ENCODE data around the gene SH2D4B.
A peak's percentile ranks its signal among the peaks of the same experiment; 100 is the strongest.

SH2D4B gene

DNA sequence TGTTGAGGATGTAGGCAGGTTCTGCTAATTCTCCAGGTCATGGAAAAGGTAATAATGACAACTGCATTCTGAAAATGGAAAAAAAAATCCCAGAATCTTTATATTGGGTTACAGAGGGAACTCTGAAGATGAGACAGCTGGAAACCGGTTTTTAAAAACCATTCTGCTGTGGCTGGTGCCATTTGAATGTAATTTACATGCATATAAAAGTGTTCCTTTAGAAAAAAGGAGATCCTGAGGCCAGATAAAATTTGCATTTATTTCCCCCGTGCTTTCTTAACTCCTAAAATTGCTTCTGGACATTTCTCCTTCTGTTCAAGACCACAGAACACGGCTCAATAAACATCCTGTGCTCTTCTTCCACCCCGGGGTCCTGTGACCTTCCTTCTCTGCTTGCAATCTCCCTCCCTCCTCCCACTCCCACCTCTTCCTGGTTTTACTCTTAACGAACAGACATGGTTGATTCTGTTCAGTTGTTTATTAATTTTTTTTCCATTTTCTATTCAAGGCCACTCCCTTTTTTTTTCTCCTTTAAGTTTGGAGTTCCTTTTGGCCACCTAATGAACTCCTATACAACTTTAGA is 41.6 kb downstream of the SH2D4B start:
- in situ Hi-C loops (cut with MboI; ENCODE audit: low pct_unique_long_range_greater_than_20kb, low sequenced_read_pairs, unreplicated experiment), result no loop called here
- DNase-seq (ENCODE audit: low spot score), result no peak
- TF ChIP-seq, protein P1, sequence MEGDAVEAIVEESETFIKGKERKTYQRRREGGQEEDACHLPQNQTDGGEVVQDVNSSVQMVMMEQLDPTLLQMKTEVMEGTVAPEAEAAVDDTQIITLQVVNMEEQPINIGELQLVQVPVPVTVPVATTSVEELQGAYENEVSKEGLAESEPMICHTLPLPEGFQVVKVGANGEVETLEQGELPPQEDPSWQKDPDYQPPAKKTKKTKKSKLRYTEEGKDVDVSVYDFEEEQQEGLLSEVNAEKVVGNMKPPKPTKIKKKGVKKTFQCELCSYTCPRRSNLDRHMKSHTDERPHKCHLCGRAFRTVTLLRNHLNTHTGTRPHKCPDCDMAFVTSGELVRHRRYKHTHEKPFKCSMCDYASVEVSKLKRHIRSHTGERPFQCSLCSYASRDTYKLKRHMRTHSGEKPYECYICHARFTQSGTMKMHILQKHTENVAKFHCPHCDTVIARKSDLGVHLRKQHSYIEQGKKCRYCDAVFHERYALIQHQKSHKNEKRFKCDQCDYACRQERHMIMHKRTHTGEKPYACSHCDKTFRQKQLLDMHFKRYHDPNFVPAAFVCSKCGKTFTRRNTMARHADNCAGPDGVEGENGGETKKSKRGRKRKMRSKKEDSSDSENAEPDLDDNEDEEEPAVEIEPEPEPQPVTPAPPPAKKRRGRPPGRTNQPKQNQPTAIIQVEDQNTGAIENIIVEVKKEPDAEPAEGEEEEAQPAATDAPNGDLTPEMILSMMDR (IDR thresholded peaks at IDR 0.05; ENCODE audit: extremely low read depth, insufficient read depth, missing control alignments), result no peak

DNA sequence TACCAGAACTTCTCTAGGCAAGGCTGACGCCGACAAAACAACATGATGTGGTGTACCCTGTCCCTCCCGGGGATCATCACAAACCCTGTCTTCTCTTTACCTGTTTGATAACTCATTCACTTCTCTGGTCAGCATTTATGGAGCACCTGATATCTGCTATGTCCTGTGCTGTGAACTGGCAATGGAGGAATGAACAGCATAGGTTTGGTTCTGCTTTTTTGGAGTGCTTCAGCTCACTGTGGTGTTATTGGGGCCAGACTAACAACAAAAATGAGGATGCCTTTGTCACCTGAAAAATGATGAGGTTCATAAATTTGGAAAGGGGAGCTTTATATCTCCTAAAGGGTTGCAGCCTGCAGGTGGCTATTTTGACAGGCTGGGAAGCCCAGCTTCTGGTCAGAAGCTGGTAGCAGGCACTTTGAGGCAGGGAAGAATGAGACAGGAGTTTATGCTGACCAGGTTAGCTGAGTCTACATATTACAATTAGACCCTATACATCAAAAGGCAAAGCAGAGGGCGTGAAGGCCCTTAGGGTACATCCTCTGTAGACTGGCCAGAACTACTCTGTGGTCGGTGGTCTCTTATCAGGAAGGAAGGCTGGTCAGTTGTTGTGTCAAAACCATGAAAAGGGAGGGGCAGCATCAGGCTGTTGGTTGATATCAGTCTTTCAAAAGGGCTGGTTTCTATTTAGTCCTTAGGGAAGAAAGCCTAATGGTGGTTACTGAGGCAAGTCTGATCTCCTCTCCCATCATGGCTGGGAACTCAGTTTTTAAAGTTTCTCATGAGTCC is 42.3 kb downstream of the SH2D4B start:
- no peak for DNase-seq (ENCODE audit: low spot score)
- in situ Hi-C loops (cut with MboI; ENCODE audit: low pct_unique_long_range_greater_than_20kb, low sequenced_read_pairs, unreplicated experiment), result no loop called here
- TF ChIP-seq, protein P1 (IDR thresholded peaks at IDR 0.05; ENCODE audit: extremely low read depth, insufficient read depth, missing control alignments), result no peak

DNA sequence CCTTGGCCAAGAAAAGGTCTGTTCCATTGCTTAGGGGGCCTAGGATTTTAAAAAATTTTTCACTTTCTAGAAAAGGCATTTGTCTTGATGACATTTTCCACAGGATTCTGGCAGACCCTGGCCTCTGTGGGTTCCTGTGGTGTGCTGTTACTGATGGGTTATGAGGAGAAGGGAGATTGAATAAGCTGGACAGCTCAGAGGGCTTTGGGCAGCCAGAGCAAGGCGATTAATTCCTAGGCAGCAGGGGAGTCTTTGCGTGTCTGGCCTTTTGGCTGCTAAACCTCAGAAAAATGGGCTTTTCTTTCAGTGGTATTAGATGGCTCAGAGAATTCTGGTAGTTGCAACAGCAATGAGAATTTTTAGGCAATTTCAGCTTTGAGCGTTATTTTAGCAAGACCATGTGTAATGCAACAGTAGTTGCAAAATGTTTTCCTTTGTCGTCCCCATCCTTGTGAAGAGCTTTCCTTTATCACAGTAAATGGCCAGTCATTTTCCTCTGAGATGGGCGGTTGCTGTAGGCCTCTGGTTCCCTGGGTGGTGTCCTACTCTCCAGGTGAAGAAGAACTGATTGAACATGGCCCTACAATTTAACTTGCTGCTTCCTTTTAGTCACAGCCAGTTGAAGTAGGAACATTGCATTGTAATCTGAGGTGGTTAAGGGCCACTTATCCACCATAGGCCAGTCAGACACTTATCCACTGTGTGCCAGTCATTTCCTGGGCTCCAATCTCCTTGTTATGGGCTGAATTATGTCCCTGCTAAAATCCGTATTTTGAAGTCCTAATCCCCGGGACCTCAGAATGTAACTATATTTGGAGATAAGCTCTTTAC is 43.2 kb downstream of the SH2D4B start:
- no peak for DNase-seq (ENCODE audit: low spot score)
- in situ Hi-C loops (cut with MboI; ENCODE audit: low pct_unique_long_range_greater_than_20kb, low sequenced_read_pairs, unreplicated experiment), result no loop called here
- TF ChIP-seq, protein P1 (IDR thresholded peaks at IDR 0.05; ENCODE audit: extremely low read depth, insufficient read depth, missing control alignments), result no peak

DNA sequence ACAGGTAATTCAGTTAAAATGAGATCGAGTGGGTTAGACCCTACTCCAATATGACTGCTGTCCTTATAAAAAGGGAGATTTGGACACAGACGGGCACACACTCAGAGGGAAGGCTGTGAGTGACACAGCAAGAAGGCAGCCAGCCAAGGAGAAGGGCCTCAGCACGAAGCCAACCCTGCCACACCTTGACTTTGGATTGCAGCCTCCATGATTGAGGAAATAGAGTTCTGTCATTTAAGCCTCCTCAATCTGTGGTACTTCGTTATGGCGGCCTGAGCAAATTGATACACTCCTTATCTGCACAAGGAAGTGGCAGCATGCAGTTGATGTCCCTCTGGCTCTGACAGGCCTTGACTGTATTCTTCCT is 43.8 kb downstream of the SH2D4B start:
- no peak for DNase-seq (ENCODE audit: low spot score)
- in situ Hi-C loops (cut with MboI; ENCODE audit: low pct_unique_long_range_greater_than_20kb, low sequenced_read_pairs, unreplicated experiment), result no loop called here
- TF ChIP-seq, protein P1 (IDR thresholded peaks at IDR 0.05; ENCODE audit: extremely low read depth, insufficient read depth, missing control alignments), result no peak

DNA sequence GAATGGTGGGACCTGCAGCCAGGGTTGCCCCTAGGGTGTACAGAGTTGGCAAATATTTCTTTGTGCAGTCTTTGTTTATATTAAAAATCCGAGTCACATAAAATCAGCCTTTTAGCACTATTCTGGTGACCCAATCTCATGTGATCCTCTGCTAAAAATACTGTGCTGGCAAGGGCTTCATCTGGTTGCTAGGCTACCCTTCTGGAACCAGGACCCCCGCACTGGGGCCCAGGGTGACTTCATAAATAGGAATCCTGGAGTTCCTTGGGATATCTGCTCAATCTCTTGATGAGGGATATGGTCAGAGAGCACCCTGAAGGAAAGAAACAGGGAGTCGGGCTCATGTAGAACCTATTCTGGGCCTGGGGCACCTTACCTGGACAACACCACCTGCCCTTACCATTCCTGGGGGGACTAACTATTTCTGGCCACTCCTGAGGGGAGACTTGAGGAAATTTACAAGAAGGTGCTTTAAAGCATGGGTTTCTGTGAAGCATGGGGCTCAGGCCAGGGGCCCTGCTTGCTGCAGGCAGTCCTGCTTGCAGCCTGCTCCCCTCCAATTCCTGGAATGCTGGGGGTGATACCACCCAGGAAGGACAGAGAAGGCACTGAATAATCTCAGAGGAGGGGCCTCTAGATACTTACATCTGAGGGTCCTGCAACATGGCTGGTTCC is 44.7 kb downstream of the SH2D4B start:
- DNase-seq (ENCODE audit: low spot score), result no peak
- in situ Hi-C loops (cut with MboI; ENCODE audit: low pct_unique_long_range_greater_than_20kb, low sequenced_read_pairs, unreplicated experiment), result no loop called here
- TF ChIP-seq, protein P1 (IDR thresholded peaks at IDR 0.05; ENCODE audit: extremely low read depth, insufficient read depth, missing control alignments), result no peak

DNA sequence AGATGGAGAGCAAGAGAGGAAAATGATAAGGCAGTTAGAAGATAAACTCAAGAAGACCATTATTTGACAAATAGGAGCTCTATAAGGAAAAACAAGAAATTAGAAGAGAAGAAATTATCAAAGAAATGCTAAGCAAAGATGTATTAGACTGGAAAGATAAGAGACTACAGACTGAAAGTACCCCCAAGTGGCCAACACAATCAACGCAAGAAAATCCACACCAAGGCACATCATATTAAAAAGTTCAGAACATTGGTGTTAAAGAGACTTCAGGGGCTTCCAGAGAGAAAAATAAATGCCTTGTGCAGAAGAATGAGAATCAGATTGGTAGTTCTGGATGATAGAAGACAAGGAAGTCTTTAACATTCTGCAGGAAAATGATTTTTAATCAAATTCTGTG is 46.0 kb downstream of the SH2D4B start:
- DNase-seq (ENCODE audit: low spot score), result no peak
- in situ Hi-C loops (cut with MboI; ENCODE audit: low pct_unique_long_range_greater_than_20kb, low sequenced_read_pairs, unreplicated experiment), result no loop called here
- TF ChIP-seq, protein P1 (IDR thresholded peaks at IDR 0.05; ENCODE audit: extremely low read depth, insufficient read depth, missing control alignments), result peak; percentile 9
